MCF 10A (cell line): ENCODE measurements around the gene NOL6. TPM values are rescaled to one million over a fixed set of nuclear protein-coding genes. Genes with fewer than 3 reads are reported as not detected.

Experiments
- BruUV-seq: library from RNA; stranded (reverse); fragments of 400-500 nt; replicated peaks from 2 replicates; lab custom pipeline; 2021; lab: Mats Ljungman, UMichigan
- CTCF ChIA-PET: fragments of 300-600 bp; sonication (Branson Sonifier 250); formaldehyde crosslinking; extraction: SDS; loops from one replicate; lab custom pipeline; 2021; ENCODE audit warnings: antibody characterized with exemption, inconsistent platforms; lab: Yijun Ruan, JAX
- POLR2A ChIA-PET: fragments of 300-600, 350-650 bp; sonication (Branson Sonifier 250); formaldehyde crosslinking; extraction: SDS; loops from one replicate; lab custom pipeline; 2020; ENCODE audit warnings: antibody characterized with exemption, inconsistent platforms; lab: Yijun Ruan, JAX
- DNase-seq: peaks from one replicate; pipeline ENCODE4 v3.0.0-alpha.2; 2018; ENCODE audit not compliant: unreplicated experiment
- H3K27ac Mint-ChIP-seq: one replicate; pipeline ENCODE4 v1.8.0; 2022; ENCODE audit warnings: mild to moderate bottlenecking, low read depth, mixed read lengths; ENCODE audit not compliant: unreplicated experiment
- H3K27me3 Mint-ChIP-seq: one replicate; pipeline ENCODE4 v1.8.0; 2022; ENCODE audit warnings: mixed read lengths; ENCODE audit not compliant: insufficient read depth, unreplicated experiment
- H3K36me3 Mint-ChIP-seq: one replicate; pipeline ENCODE4 v1.8.0; 2022; ENCODE audit warnings: mild to moderate bottlenecking, moderate library complexity, mixed read lengths; ENCODE audit not compliant: insufficient read depth, unreplicated experiment
- H3K4me1 Mint-ChIP-seq: one replicate; pipeline ENCODE4 v1.8.0; 2022; ENCODE audit warnings: mixed read lengths; ENCODE audit not compliant: insufficient read depth, unreplicated experiment
- H3K4me3 Mint-ChIP-seq: one replicate; pipeline ENCODE4 v1.8.0; 2022; ENCODE audit warnings: mild to moderate bottlenecking, moderate library complexity, mixed read lengths; ENCODE audit not compliant: unreplicated experiment
- H3K9me3 Mint-ChIP-seq: one replicate; pipeline ENCODE4 v1.8.0; 2022; ENCODE audit warnings: mixed read lengths; ENCODE audit not compliant: unreplicated experiment
- intact Hi-C: fragments of 100-400 bp; cut with micrococcal nuclease; formaldehyde crosslinking; loops from 2 replicates; pipeline ENCODE4 v1.14.1; 2022
- total RNA-seq: library from RNA; stranded (reverse); gene quantifications from 2 replicates; pipeline ENCODE4 v1.2.3, GENCODE V29; 2022
- TF ChIP-seq, protein P1 (sequence below): fragments of 200-600 bp; IDR thresholded peaks from one replicate; pipeline ENCODE4 v1.8.0; 2022; ENCODE audit warnings: antibody characterized with exemption, mild to moderate bottlenecking; ENCODE audit not compliant: unreplicated experiment

The NOL6 gene
- total RNA-seq, 1 experiment from 2014 or later, result 48.6 TPM

DNA sequence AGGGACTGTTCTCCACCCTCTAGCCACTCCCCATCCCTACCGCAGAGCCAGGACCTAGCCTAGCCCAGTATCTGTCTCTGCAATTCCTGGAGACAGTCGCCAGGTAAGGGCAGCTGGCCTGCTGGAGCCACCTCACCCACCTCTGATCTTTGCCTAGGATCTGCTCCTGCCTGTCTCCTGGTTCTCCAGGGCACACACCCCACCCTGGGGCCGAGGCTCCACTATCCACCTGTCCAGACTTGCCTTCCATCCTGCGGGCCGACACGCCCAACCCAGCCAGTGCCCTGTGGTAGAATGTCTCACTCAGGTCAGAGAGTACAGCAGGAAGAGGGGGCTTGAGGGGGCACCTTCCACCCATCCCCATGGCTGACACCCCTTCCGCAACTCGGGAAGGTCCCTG is 55.6 kb downstream of the NOL6 start:
- Mint-ChIP-seq H3K36me3 (no peaks in the 10 kb centered on the region), H3K27ac (no peak overlapping the region), H3K27me3 (no peaks in the 10 kb centered on the region), H3K9me3 (no peaks in the 10 kb centered on the region), H3K4me1 (peaks cover 34% of the 10 kb centered on the region), H3K4me3 (no peak overlapping the region)
- ChIA-PET CTCF (interaction anchor here (0.9 to 6.1 kb wide), 5 partner anchors 14 to 54 kb away, joined by 3 to 50 read pairs (median 23); no protein-coding TSS in a partner anchor), POLR2A (interaction anchor here (0.6 to 1.8 kb wide), 4 partner anchors 30 to 440 kb away, joined by 3 to 7 read pairs (median 4); partner anchors contain the start of gene NOL6)
- TF ChIP-seq, protein P1, sequence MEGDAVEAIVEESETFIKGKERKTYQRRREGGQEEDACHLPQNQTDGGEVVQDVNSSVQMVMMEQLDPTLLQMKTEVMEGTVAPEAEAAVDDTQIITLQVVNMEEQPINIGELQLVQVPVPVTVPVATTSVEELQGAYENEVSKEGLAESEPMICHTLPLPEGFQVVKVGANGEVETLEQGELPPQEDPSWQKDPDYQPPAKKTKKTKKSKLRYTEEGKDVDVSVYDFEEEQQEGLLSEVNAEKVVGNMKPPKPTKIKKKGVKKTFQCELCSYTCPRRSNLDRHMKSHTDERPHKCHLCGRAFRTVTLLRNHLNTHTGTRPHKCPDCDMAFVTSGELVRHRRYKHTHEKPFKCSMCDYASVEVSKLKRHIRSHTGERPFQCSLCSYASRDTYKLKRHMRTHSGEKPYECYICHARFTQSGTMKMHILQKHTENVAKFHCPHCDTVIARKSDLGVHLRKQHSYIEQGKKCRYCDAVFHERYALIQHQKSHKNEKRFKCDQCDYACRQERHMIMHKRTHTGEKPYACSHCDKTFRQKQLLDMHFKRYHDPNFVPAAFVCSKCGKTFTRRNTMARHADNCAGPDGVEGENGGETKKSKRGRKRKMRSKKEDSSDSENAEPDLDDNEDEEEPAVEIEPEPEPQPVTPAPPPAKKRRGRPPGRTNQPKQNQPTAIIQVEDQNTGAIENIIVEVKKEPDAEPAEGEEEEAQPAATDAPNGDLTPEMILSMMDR, result no peak
- peak; percentile 79 for DNase-seq
- no TSS peak for BruUV-seq
- intact Hi-C loops, result no loop called here

DNA sequence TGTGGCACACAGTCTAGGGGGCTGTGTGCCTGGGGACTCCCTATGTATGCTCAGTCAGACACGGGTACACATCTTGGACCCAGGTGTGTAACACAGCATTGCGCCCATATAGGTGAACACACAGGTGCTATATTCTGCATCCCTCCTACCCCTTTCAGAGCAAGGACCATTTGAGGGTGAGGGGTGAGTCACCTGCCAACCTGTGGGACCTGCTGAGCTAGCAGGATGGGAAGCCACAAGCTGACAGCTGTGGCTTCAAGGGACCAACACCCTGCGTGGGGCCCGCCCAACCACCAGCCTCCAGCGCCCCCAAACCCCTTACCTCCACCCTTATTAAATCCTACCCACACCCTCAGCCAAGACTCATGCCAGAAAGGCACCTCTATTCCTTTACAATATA is 56.7 kb downstream of the NOL6 start:
- H3K27ac Mint-ChIP-seq, result no peak overlapping the region
- H3K9me3 Mint-ChIP-seq, result no peaks in the 10 kb centered on the region
- intact Hi-C loops, result no loop called here
- no peaks in the 10 kb centered on the region for H3K36me3 Mint-ChIP-seq
- CTCF ChIA-PET, result interaction anchor here (0.6 to 6.1 kb wide), 10 partner anchors 13 to 154 kb away, joined by 3 to 50 read pairs (median 12); no protein-coding TSS in a partner anchor
- H3K4me3 Mint-ChIP-seq, result no peak overlapping the region
- no peaks in the 10 kb centered on the region for H3K27me3 Mint-ChIP-seq
- TF ChIP-seq, protein P1, result no peak
- no peak for DNase-seq
- peaks cover 34% of the 10 kb centered on the region for H3K4me1 Mint-ChIP-seq
- no TSS peak for BruUV-seq
- POLR2A ChIA-PET, result interaction anchor here (1.2 to 1.8 kb wide), 2 partner anchors 37 to 57 kb away, joined by 3 to 7 read pairs; partner anchors contain the start of gene NOL6

DNA sequence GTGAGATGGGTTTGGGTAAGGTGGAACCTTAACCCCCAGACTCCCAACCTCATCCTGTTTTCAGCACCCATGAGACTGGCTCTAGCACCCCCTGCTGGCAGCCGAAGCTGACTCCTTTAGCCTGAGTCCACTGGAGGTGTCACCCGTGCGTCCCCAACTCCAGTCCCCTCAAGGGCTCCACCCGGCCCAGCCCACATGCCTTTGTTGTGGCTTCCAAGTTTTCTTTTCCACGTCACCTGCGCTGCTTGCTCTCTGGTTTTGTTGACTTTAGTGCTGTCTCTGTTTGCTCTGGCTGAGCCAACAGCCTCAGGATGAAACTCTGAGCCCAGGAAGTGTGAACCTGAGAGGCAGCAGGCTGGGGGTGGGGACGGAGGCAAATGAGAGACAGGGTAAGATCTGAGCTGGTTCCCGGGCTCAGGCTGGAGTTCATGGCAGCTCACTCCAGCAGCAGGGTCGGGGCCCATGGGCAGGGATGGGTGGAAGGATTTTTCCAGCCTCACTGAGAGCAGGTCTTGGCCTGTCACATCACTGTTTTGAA is 58.2 kb downstream of the NOL6 start:
- Mint-ChIP-seq H3K27me3 (no peaks in the 10 kb centered on the region), H3K4me3 (no peak overlapping the region), H3K9me3 (no peaks in the 10 kb centered on the region), H3K4me1 (peaks cover 34% of the 10 kb centered on the region), H3K36me3 (no peaks in the 10 kb centered on the region), H3K27ac (peak overlapping the region; percentile 36)
- TF ChIP-seq, protein P1, result peak; percentile 57
- no TSS peak for BruUV-seq
- DNase-seq, result peak; percentile 82
- POLR2A ChIA-PET, result interaction anchor here (0.6 to 1.4 kb wide), 9 partner anchors 9 to 125 kb away, joined by 3 to 5 read pairs (median 3); partner anchors contain the start of gene NFX1
- intact Hi-C loops, result no loop called here
- CTCF ChIA-PET, result interaction anchor here (0.6 to 6.1 kb wide), 17 partner anchors 11 to 356 kb away, joined by 3 to 50 read pairs (median 4); no protein-coding TSS in a partner anchor

DNA sequence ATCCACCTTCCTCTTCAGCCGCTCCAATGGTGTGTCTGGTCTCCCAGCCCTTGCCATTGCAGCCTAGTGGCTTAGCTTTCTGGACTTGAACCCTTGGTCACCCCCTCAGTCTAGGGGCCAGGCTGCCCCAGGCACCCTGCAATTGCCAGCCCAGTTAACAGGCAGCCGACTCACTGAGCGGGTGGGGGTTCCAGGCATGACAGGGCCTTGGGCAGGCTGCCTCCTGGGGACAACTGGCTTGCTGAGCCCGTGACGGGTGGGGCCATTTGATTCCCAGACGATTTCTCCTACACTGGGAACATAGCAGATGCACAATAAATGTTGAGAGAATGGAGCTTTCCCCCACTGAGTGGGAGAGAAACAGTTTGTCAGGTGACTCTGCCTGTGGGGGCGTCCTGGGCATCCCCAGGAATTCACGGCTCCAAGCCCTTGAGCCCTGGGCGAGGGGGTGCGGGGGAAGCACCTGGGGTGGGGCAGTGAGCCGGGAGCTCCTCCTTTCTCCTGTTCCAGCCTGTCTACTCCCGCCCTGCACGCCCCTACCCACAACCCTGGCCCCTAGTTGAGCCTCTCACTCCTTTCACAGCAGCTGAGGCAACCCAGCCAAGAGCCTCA is 58.7 kb downstream of the NOL6 start:
- no peaks in the 10 kb centered on the region for H3K36me3 Mint-ChIP-seq
- H3K27me3 Mint-ChIP-seq, result no peaks in the 10 kb centered on the region
- intact Hi-C loops, result no loop called here
- H3K9me3 Mint-ChIP-seq, result no peaks in the 10 kb centered on the region
- no peak for DNase-seq
- ChIA-PET POLR2A (interaction anchor here (0.9 to 1.4 kb wide), 4 partner anchors 22 to 125 kb away, joined by 3 to 5 read pairs (median 4); partner anchors contain the start of gene NFX1), CTCF (interaction anchor here (0.6 to 6.1 kb wide), 10 partner anchors 11 to 87 kb away, joined by 3 to 50 read pairs (median 12); no protein-coding TSS in a partner anchor)
- no TSS peak for BruUV-seq
- TF ChIP-seq, protein P1, result no peak
- peaks cover 34% of the 10 kb centered on the region for H3K4me1 Mint-ChIP-seq
- H3K27ac Mint-ChIP-seq, result peak overlapping the region; percentile 36
- no peak overlapping the region for H3K4me3 Mint-ChIP-seq
